DMS79 treated with DMSO at 0.1 percent for 48 hours (cell line): ENCODE data around the gene PPL.
"Not testable (repeated sequence)": the region's sequence is repeated elsewhere in the genome, so short reads cannot be mapped to it uniquely, and the experiment has no call there.

Experiments
- DNase-seq: peaks from one replicate; lab custom pipeline; 2025; lab: John Stamatoyannopoulos, UW

PPL gene

GRCh38 chr16:4934591-4934990 lies 2.4 kb downstream of the PPL start:
- no peak for DNase-seq

GRCh38 chr16:4933871-4934395 lies 3.0 kb downstream of the PPL start:
- no peak for DNase-seq

GRCh38 chr16:4933433-4933832 lies 3.5 kb downstream of the PPL start:
- no peak for DNase-seq

GRCh38 chr16:4931381-4931780 lies 5.6 kb downstream of the PPL start:
- no peak for DNase-seq

GRCh38 chr16:4929619-4930018 lies 7.3 kb downstream of the PPL start:
- not testable (repeated sequence) for DNase-seq

- DNase-seq: no peak
Observed at GRCh38 chr16:4928227-4928626, 8.7 kb downstream of the PPL start.

- no peak for DNase-seq
Observed at GRCh38 chr16:4927661-4928060, 9.3 kb downstream of the PPL start.

- DNase-seq: no peak
Observed at GRCh38 chr16:4926928-4927327, 10.0 kb downstream of the PPL start.

GRCh38 chr16:4925791-4926190 lies 11.2 kb downstream of the PPL start:
- DNase-seq: no peak

GRCh38 chr16:4925293-4925607 lies 11.7 kb downstream of the PPL start:
- DNase-seq: peak; percentile 37

GRCh38 chr16:4924593-4925292 lies 12.2 kb downstream of the PPL start:
- DNase-seq: peak; percentile 26

- DNase-seq: no peak
Observed at GRCh38 chr16:4923853-4924252, 13.1 kb downstream of the PPL start.

- peak; percentile 31 for DNase-seq
Observed at GRCh38 chr16:4922721-4923342, 14.1 kb downstream of the PPL start.

- DNase-seq: no peak
Observed at GRCh38 chr16:4920826-4921225, 16.1 kb downstream of the PPL start.

GRCh38 chr16:4918781-4919251 lies 18.1 kb downstream of the PPL start:
- DNase-seq: peak; percentile 81

GRCh38 chr16:4917117-4917516 lies 19.8 kb downstream of the PPL start:
- DNase-seq: no peak

- no peak for DNase-seq
Observed at GRCh38 chr16:4915226-4915761, 21.7 kb downstream of the PPL start.

GRCh38 chr16:4914528-4915225 lies 22.3 kb downstream of the PPL start:
- DNase-seq: no peak

- no peak for DNase-seq
Observed at GRCh38 chr16:4913774-4914525, 23.0 kb downstream of the PPL start.

- DNase-seq: no peak
Observed at GRCh38 chr16:4913130-4913773, 23.7 kb downstream of the PPL start.

- DNase-seq: no peak
Observed at GRCh38 chr16:4911970-4912386, 25.0 kb downstream of the PPL start.

- DNase-seq: no peak
Observed at GRCh38 chr16:4910828-4911227, 26.1 kb downstream of the PPL start.
